Measurements from ENCODE around the gene NUP107. TPM values are rescaled to one million over a fixed set of nuclear protein-coding genes. Genes with fewer than 3 reads are reported as not detected.

NUP107 gene
- polyA plus RNA-seq, 2 of the 4 experiments (the other 2 are of a cell fraction) = 78.5 to 194 TPM

DNA sequence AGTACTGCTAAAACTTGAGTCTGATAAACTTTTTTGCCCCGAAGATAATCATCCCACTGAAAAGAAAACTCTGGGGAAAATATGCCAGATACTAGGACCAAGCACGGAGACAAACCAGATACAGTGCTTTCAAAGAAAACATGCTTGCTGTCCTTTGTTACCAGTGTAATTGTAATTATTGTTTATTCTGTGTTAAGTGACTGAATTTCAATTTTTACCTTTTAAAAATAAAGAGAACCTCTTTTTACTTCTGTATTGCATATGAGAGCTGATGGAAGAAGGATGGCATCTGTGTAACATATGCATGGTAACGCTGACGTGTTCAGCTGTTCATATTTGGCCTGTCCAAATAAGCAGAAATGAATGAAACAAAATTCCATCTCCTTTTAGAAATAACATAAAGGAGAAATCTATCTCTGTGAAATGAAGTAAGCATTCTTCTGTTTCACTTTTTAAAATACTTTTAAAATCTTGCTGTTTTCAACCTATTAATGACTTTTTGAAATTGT, 81.7 kb downstream of the NUP107 start:
- FAIRE-seq = no peak
- Histone ChIP-seq H3K27ac (no peak overlapping the region), H3K4me2 (no peak overlapping the region), H3K9me3 (no peaks in the 10 kb centered on the region), H3K4me1 (no peaks in the 10 kb centered on the region), H3K4me3 (no peak overlapping the region)
- POLR2A ChIA-PET = no interaction called here
- TF ChIP-seq JUNB (IDR thresholded peaks at IDR 0.05) = no peak
- TF ChIP-seq POLR2A (IDR thresholded peaks at IDR 0.05; ENCODE audit: low read length) = no peak
- TF ChIP-seq E2F6 (IDR thresholded peaks at IDR 0.05; ENCODE audit: borderline replicate concordance, low read depth) = no peak
- TF ChIP-seq EP300 (IDR thresholded peaks at IDR 0.05) = no peak
- DNase-seq (ENCODE audit: low read depth in 1 of 2, low spot score in 1 of 2) = no peak
- ATAC-seq = no peak
- CTCF ChIA-PET = no interaction called here
- WGBS (ENCODE audit: missing lambda C conversion rate) = 87% methylated on average over 4 of the region's 4 CpGs

DNA sequence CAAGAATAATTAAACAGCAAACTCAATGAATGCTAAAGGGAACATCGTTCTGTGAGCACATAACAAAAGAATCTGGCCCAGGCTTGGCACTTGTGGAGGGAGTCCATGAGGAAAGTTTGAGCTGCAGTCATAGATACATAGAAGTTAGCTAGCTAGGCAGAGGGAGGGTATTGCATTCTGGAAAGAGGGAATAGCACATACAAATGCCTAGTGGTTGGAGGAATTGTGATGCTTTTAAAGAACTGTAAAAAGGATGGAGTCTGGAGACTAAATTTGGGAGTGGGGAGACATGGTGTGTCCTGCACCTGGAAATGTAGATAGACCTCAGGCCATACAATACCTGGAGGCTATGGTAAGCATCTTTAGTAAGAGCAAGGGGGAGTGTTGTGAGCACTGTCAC, 83.2 kb downstream of the NUP107 start:
- Histone ChIP-seq H3K9me3 (no peaks in the 10 kb centered on the region), H3K4me2 (no peak overlapping the region), H3K27ac (no peak overlapping the region), H3K4me1 (no peaks in the 10 kb centered on the region), H3K4me3 (no peak overlapping the region)
- ChIA-PET CTCF (interaction anchor here (1.0 kb wide), 1 partner anchor 18 kb away, joined by 3 read pairs; no protein-coding TSS in a partner anchor), POLR2A (no interaction called here)
- ATAC-seq (no peak), DNase-seq (ENCODE audit: low read depth in 1 of 2, low spot score in 1 of 2) (no peak), FAIRE-seq (no peak)
- TF ChIP-seq, protein P1, sequence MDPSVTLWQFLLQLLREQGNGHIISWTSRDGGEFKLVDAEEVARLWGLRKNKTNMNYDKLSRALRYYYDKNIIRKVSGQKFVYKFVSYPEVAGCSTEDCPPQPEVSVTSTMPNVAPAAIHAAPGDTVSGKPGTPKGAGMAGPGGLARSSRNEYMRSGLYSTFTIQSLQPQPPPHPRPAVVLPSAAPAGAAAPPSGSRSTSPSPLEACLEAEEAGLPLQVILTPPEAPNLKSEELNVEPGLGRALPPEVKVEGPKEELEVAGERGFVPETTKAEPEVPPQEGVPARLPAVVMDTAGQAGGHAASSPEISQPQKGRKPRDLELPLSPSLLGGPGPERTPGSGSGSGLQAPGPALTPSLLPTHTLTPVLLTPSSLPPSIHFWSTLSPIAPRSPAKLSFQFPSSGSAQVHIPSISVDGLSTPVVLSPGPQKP (IDR thresholded peaks at IDR 0.05; ENCODE audit: low read depth, low read length) = no peak
- no peak for TF ChIP-seq HOXA7 (CRISPR knock-in tag; IDR thresholded peaks at IDR 0.05)
- no peak for TF ChIP-seq HEYL (CRISPR knock-in tag; IDR thresholded peaks at IDR 0.05)
- 68% methylated on average over 1 of the region's 1 CpG for WGBS (ENCODE audit: missing lambda C conversion rate)

DNA sequence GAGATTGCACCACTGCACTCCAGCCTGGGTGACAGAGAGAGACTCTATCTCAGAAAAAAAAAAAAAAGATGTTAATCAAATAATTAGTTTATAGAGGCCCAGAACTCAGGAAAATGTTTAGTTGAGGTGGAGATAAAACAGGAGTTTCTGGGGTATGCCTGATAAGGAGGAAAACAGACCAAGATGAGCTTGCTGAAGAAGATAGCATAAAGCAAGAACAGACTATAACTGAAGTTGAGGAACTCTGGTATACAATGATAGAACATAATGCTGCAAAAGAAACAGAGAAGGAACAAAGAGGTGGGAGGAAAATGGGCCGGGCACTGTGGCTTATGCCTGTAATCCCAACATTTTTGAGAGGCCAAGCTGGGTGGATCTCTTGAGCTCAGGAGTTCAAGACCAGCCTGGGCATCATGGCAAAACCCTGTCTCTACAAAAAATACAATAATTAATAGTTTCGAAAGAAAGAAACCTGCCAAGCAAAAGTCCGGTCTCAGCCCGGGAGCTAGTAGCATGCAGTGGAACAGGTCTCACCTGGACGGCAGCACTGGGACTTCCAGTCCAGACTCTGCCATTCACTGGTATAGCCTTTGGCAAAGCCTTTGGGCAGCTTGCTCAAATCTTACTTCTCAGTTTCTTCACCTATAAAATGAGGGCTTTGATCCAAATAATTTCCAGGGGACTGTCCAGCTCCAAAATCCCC, 84.6 kb downstream of the NUP107 start:
- DNase-seq (ENCODE audit: low read depth in 1 of 2, low spot score in 1 of 2) (no peak), ATAC-seq (no peak), FAIRE-seq (no peak)
- Histone ChIP-seq H3K27ac (no peak overlapping the region), H3K4me3 (no peak overlapping the region), H3K4me1 (no peaks in the 10 kb centered on the region), H3K4me2 (no peak overlapping the region), H3K9me3 (no peaks in the 10 kb centered on the region)
- CTCF ChIA-PET = interaction anchor here (0.5 to 1.6 kb wide), 3 partner anchors 10 to 166 kb away, joined by 4 to 5 read pairs (median 5); no protein-coding TSS in a partner anchor
- no peak for TF ChIP-seq JUN (IDR thresholded peaks at IDR 0.05)
- TF ChIP-seq, protein P1 (IDR thresholded peaks at IDR 0.05; ENCODE audit: low read depth, low read length) = no peak
- no peak for TF ChIP-seq MAZ (IDR thresholded peaks at IDR 0.05; ENCODE audit: borderline replicate concordance, low read depth, low read length)
- POLR2A ChIA-PET = no interaction called here
- WGBS (ENCODE audit: missing lambda C conversion rate) = 80% methylated on average over 5 of the region's 5 CpGs

GRCh38 chr12:68772714-68773113, 85.9 kb downstream of the NUP107 start:
- no peak for TF ChIP-seq NR3C1 (IDR thresholded peaks at IDR 0.05)
- TF ChIP-seq, protein P2, sequence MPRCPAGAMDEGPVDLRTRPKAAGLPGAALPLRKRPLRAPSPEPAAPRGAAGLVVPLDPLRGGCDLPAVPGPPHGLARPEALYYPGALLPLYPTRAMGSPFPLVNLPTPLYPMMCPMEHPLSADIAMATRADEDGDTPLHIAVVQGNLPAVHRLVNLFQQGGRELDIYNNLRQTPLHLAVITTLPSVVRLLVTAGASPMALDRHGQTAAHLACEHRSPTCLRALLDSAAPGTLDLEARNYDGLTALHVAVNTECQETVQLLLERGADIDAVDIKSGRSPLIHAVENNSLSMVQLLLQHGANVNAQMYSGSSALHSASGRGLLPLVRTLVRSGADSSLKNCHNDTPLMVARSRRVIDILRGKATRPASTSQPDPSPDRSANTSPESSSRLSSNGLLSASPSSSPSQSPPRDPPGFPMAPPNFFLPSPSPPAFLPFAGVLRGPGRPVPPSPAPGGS (IDR thresholded peaks at IDR 0.05) = no peak
- no peak for TF ChIP-seq KDM5A (IDR thresholded peaks at IDR 0.05)
- TF ChIP-seq TFCP2L1 (CRISPR knock-in tag; IDR thresholded peaks at IDR 0.05) = no peak
- TF ChIP-seq EP300 (IDR thresholded peaks at IDR 0.05) = no peak
- no peak for TF ChIP-seq ZC3H11A (IDR thresholded peaks at IDR 0.05)
- no peak for TF ChIP-seq POLR2A (IDR thresholded peaks at IDR 0.05; ENCODE audit: low read length)
- no peak for TF ChIP-seq HOXB13 (CRISPR knock-in tag; IDR thresholded peaks at IDR 0.05; ENCODE audit: low read depth)
- no peak for TF ChIP-seq JUN (IDR thresholded peaks at IDR 0.05)
- TF ChIP-seq NPAS2 (CRISPR knock-in tag; IDR thresholded peaks at IDR 0.05; ENCODE audit: borderline replicate concordance) = no peak
- TF ChIP-seq EHMT2 (IDR thresholded peaks at IDR 0.05; ENCODE audit: low read depth) = no peak
- TF ChIP-seq MAFK (IDR thresholded peaks at IDR 0.05; ENCODE audit: partially characterized antibody) = no peak
- TF ChIP-seq NFE2L2 (conservative IDR thresholded peaks at IDR 0.05; ENCODE audit: low read length) = no peak
- TF ChIP-seq, protein P1 (IDR thresholded peaks at IDR 0.05; ENCODE audit: low read depth, low read length) = no peak
- TF ChIP-seq ESRRA (IDR thresholded peaks at IDR 0.05; ENCODE audit: borderline replicate concordance, low read length) = no peak
- TF ChIP-seq, protein P3, sequence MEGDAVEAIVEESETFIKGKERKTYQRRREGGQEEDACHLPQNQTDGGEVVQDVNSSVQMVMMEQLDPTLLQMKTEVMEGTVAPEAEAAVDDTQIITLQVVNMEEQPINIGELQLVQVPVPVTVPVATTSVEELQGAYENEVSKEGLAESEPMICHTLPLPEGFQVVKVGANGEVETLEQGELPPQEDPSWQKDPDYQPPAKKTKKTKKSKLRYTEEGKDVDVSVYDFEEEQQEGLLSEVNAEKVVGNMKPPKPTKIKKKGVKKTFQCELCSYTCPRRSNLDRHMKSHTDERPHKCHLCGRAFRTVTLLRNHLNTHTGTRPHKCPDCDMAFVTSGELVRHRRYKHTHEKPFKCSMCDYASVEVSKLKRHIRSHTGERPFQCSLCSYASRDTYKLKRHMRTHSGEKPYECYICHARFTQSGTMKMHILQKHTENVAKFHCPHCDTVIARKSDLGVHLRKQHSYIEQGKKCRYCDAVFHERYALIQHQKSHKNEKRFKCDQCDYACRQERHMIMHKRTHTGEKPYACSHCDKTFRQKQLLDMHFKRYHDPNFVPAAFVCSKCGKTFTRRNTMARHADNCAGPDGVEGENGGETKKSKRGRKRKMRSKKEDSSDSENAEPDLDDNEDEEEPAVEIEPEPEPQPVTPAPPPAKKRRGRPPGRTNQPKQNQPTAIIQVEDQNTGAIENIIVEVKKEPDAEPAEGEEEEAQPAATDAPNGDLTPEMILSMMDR (IDR thresholded peaks at IDR 0.05) = no peak
- no peak for TF ChIP-seq MYC (IDR thresholded peaks at IDR 0.05; ENCODE audit: borderline replicate concordance, low read length)
- no peak for ATAC-seq

More at GRCh38 chr12:68772714-68773113, 85.9 kb downstream of the NUP107 start:
- Histone ChIP-seq H3K4me3 (no peak overlapping the region), H3K27ac (no peak overlapping the region), H3K9me3 (no peaks in the 10 kb centered on the region), H3K4me1 (no peaks in the 10 kb centered on the region), H3K4me2 (no peak overlapping the region)
- FAIRE-seq (no peak), DNase-seq (ENCODE audit: low read depth in 1 of 2, low spot score in 1 of 2) (no peak)
- WGBS (ENCODE audit: missing lambda C conversion rate) = 83% methylated on average over 8 of the region's 8 CpGs
- ChIA-PET CTCF (interaction anchor here (1.0 kb wide), 1 partner anchor 35 kb away, joined by 4 read pairs; the partner anchor contains the start of gene MDM2), POLR2A (no interaction called here)
